ENCODE data around the gene CLDN19. TPM values are rescaled to one million over a fixed set of nuclear protein-coding genes. Genes with fewer than 3 reads are reported as not detected.

Gene CLDN19
- total and polyA plus RNA-seq, 2 donors from 2014 or later: 23.2 to 42.5 TPM

DNA sequence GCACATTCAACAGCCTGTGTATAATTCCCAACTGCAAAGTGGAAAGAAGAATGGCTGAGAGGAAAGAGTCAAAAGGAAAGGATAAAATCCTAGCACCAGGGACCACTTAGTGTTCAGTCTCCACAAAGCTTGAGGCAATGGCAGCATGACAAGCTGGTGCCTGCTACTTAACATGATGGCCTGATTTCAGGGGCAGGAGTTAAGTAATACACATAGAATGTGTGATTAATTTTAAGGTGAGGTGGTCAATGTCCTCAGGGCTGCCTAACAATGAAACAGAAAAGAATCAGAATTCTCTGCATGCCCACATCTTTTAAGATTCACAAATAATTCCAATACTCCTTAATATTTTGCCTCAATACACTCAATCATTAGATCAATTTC is 17.8 kb upstream of the CLDN19 start:
- intact Hi-C loops (cut with DNase I): no loop called here
- no peaks in the 10 kb centered on the region for H3K27me3 ChIP-seq (ENCODE audit: control insufficient read depth, insufficient read depth, low read length)
- no peak overlapping the region for H3K27ac ChIP-seq (ENCODE audit: low read depth in 2 of 2, low read length in 2 of 2)
- DNase-seq (no peak), FAIRE-seq (no peak)
- no peaks in the 10 kb centered on the region for H3K9me3 ChIP-seq (ENCODE audit: control insufficient read depth in 2 of 3, insufficient read depth in 1 of 3, low read length in 3 of 3)
- no peak overlapping the region for H3K4me3 ChIP-seq (ENCODE audit: low read length in 3 of 3)
- TF ChIP-seq CTCF (IDR thresholded peaks at IDR 0.05; ENCODE audit: borderline replicate concordance, extremely low read depth, insufficient read depth): no peak
- peaks cover 13 to 38% (median 31%) of the 10 kb centered on the region in 3 donors for H3K36me3 ChIP-seq (ENCODE audit: control insufficient read depth in 2 of 3, insufficient read depth in 3 of 3, low read length in 3 of 3)
- H3K9ac ChIP-seq (ENCODE audit: low read length in 3 of 3): no peak overlapping the region
- H3K4me1 ChIP-seq (ENCODE audit: control insufficient read depth in 2 of 3, insufficient read depth in 2 of 3, low read depth in 1 of 3, low read length in 3 of 3): peaks cover 0 to 2% (median 0%) of the 10 kb centered on the region in 3 donors

DNA sequence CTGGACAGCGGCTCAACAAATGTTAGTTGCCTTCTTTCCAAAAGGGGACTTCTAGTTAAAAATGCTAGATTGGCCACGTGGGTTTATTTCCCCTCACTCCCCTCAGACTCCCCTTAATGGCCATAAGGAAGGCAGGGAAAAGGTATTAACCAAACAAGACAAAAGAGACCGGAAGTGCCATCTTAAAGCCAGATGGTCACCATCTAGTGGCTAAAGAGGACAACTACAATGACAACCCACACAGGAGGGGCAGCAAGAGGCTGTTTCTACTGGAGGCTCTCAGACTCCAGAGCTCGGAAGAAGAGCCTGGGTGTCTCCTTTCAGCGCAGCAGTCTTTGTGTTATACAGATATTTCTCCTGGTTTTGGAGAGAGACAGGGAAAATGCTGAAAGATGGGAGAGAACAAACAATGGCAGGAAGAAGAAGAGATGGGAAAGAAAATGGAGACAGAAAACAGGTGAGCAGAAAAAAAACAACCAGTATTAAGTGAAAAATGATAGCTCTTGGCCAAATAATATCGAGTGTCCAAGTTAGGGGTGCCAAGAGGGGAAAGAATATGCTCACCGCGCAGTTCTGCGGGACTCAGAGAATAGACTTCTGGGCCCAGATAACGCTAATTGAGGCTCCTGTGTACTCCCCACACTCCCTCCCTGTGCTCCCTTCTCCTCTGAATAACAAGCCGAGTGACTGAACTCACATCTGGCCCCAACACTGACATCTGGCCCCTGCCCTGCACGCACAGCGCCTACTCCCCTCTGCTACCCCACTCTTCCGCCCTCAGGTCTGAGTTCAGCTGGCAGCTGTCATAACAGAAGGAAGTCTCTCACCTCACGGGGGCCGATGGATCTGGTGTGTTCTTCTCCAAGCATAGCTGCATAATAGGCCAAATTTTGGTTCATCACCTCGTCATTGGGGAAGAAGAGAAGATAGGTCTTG is 17.2 kb upstream of the CLDN19 start:
- H3K4me1 ChIP-seq (ENCODE audit: control insufficient read depth in 2 of 3, insufficient read depth in 2 of 3, low read depth in 1 of 3, low read length in 3 of 3): peaks cover 0 to 2% (median 0%) of the 10 kb centered on the region in 3 donors
- no peaks in the 10 kb centered on the region for H3K9me3 ChIP-seq (ENCODE audit: control insufficient read depth in 2 of 3, insufficient read depth in 1 of 3, low read length in 3 of 3)
- no peak overlapping the region for H3K27ac ChIP-seq (ENCODE audit: low read depth in 2 of 2, low read length in 2 of 2)
- no peak overlapping the region for H3K9ac ChIP-seq (ENCODE audit: low read length in 3 of 3)
- TF ChIP-seq CTCF (IDR thresholded peaks at IDR 0.05; ENCODE audit: borderline replicate concordance, extremely low read depth, insufficient read depth): peak; percentile 59
- peaks cover 16 to 39% (median 35%) of the 10 kb centered on the region in 3 donors for H3K36me3 ChIP-seq (ENCODE audit: control insufficient read depth in 2 of 3, insufficient read depth in 3 of 3, low read length in 3 of 3)
- DNase-seq (peak in 3 of 5 donors; percentile 48 to 84 (median 71)), FAIRE-seq (no peak)
- H3K4me3 ChIP-seq (ENCODE audit: low read length in 3 of 3): no peak overlapping the region
- intact Hi-C loops (cut with DNase I): no loop called here
- no peaks in the 10 kb centered on the region for H3K27me3 ChIP-seq (ENCODE audit: control insufficient read depth, insufficient read depth, low read length)

DNA sequence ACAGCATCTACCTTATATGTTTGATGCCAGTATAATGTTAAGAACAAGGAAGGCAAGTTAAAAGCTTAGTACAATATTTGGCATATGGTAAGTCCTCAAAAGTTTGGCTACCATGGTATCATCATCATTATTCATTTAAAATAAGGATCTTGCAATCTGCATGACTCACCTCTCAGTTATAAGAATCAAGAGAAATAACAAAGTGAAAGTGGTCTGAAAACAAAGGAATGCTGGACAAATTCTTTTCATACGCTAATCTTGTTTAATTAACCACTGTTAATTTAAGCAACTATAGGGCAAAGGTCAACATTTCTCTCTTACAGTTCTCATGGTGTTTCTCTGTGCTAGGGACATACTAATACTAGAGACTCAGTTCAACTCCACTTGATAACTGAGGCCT is 13.0 kb upstream of the CLDN19 start:
- no peaks in the 10 kb centered on the region for H3K9me3 ChIP-seq (ENCODE audit: control insufficient read depth in 2 of 3, insufficient read depth in 1 of 3, low read length in 3 of 3)
- H3K4me1 ChIP-seq (ENCODE audit: control insufficient read depth in 2 of 3, insufficient read depth in 2 of 3, low read depth in 1 of 3, low read length in 3 of 3): no peaks in the 10 kb centered on the region
- intact Hi-C loops (cut with DNase I): no loop called here
- TF ChIP-seq CTCF (IDR thresholded peaks at IDR 0.05; ENCODE audit: borderline replicate concordance, extremely low read depth, insufficient read depth): no peak
- no peak overlapping the region for H3K4me3 ChIP-seq (ENCODE audit: low read length in 3 of 3)
- H3K9ac ChIP-seq (ENCODE audit: low read length in 3 of 3): no peak overlapping the region
- FAIRE-seq (no peak), DNase-seq (no peak)
- no peaks in the 10 kb centered on the region for H3K27me3 ChIP-seq (ENCODE audit: control insufficient read depth, insufficient read depth, low read length)
- H3K36me3 ChIP-seq (ENCODE audit: control insufficient read depth in 2 of 3, insufficient read depth in 3 of 3, low read length in 3 of 3): peaks cover 18 to 50% (median 45%) of the 10 kb centered on the region in 3 donors
- no peak overlapping the region for H3K27ac ChIP-seq (ENCODE audit: low read depth in 2 of 2, low read length in 2 of 2)
